WI38 (cell line): ENCODE results near the gene PI4KA.

Source experiments
- H3K4me3 ChIP-seq: 2 replicates; pipeline ENCODE4 v1.5.1; 2011; ENCODE audit warnings: low read depth, mild to moderate bottlenecking, control low read depth, low read length
- CTCF ChIP-seq: IDR thresholded peaks from 2 replicates; pipeline ENCODE4 v1.5.1; 2012; ENCODE audit warnings: low read depth, mild to moderate bottlenecking, control low read depth, low read length

The PI4KA gene

GRCh38 chr22:20853236-20853660, 5.4 kb downstream of the PI4KA start:
- no peak for TF ChIP-seq CTCF
- H3K4me3 ChIP-seq, result no peak overlapping the region

- H3K4me3 ChIP-seq, result no peak overlapping the region
- TF ChIP-seq CTCF, result no peak
Observed at GRCh38 chr22:20852503-20852902, 6.1 kb downstream of the PI4KA start.

GRCh38 chr22:20852076-20852475, 6.5 kb downstream of the PI4KA start:
- TF ChIP-seq CTCF, result no peak
- H3K4me3 ChIP-seq, result no peak overlapping the region

GRCh38 chr22:20847318-20847822, 11.2 kb downstream of the PI4KA start:
- no peak for TF ChIP-seq CTCF

GRCh38 chr22:20844055-20845037, 14.3 kb downstream of the PI4KA start:
- no peak overlapping the region for H3K4me3 ChIP-seq
- no peak for TF ChIP-seq CTCF

More at GRCh38 chr22:20847318-20847822, 11.2 kb downstream of the PI4KA start:
- no peak overlapping the region for H3K4me3 ChIP-seq

DNA sequence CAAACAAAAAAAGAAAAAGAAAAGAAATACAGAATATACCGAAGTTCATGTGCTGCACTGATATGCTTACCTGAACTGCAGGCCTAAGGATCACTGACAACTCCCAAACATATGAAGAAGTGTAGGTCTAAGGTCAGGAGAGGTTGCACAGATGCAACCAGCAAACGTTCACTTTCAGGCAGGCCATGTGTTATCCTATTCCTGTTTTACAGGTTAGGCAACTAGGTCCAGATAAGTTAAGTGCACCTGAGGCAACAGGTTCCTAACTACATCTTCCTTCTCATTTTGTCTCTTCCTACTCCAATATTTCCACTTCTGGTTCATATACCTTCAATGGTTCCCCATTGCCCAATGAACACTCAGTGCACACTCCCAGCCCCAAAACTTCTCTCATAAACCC, 15.1 kb downstream of the PI4KA start:
- H3K4me3 ChIP-seq, result no peak overlapping the region
- no peak for TF ChIP-seq CTCF

GRCh38 chr22:20840646-20841371, 17.8 kb downstream of the PI4KA start:
- H3K4me3 ChIP-seq, result no peak overlapping the region
- TF ChIP-seq CTCF, result no peak
